Neural crest cell (in vitro differentiated cells): Measurements from ENCODE around the gene ZFP2. TPM values are rescaled to one million over a fixed set of nuclear protein-coding genes. Genes with fewer than 3 reads are reported as not detected.
A peak's percentile ranks its signal among the peaks of the same experiment; 100 is the strongest.
"Not testable (repeated sequence)": the region's sequence is repeated elsewhere in the genome, so short reads cannot be mapped to it uniquely, and the experiment has no call there.

Experiments
- DNase-seq: peaks from one replicate; pipeline ENCODE4 v3.0.0; 2021; ENCODE audit warnings: low read depth, mixed read lengths, low spot score
- H3K27ac Mint-ChIP-seq: one replicate; pipeline ENCODE4 v1.8.0; 2021; ENCODE audit warnings: mild to moderate bottlenecking, mixed read lengths; ENCODE audit not compliant: unreplicated experiment
- H3K27me3 Mint-ChIP-seq: 2 replicates; pipeline ENCODE4 v1.8.0; 2021; ENCODE audit warnings: low read depth, mild to moderate bottlenecking, mixed read lengths
- H3K36me3 Mint-ChIP-seq: 2 replicates; pipeline ENCODE4 v1.8.0; 2021; ENCODE audit warnings: low read depth, mild to moderate bottlenecking, mixed read lengths
- H3K4me1 Mint-ChIP-seq: 2 replicates; pipeline ENCODE4 v1.8.0; 2021; ENCODE audit warnings: mixed read lengths
- H3K4me3 Mint-ChIP-seq: one replicate; pipeline ENCODE4 v1.8.0; 2021; ENCODE audit warnings: mild to moderate bottlenecking, mixed read lengths
- H3K9me3 Mint-ChIP-seq: 2 replicates; pipeline ENCODE4 v1.8.0; 2021; ENCODE audit warnings: mixed read lengths
- total RNA-seq: library from RNA; stranded (reverse); gene quantifications from 2 replicates; pipeline ENCODE4 v1.2.1, GENCODE V29; 2021
- TF ChIP-seq, protein P1 (sequence below): fragments of 200-600 bp; sonication (generic); conservative IDR thresholded peaks from 2 replicates; pipeline ENCODE4 v1.5.0; 2021; ENCODE audit warnings: antibody characterized with exemption, mild to moderate bottlenecking

The ZFP2 gene
- total RNA-seq, 1 donor from 2014 or later: 2.9 TPM

DNA sequence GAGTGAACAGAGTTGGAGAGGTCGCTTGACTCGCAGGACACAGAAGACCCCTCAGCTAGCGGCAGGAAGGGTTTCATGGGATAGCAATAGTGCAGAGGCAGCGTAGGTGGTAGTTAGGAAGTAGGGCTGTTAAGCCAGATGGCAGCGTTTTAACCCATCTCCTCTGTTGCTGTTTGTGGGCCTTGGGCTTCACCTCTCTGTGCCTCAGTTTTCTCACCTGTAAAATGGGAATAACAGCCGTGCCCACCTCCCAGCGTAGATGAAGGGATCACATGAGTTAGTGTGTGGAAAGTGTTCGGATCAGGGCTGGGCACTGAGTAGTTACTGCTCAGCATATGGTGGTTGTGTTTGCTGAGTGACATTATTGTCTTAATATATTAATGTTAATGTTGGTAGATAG lies 34.1 kb upstream of the ZFP2 start:
- peaks cover 21% of the 10 kb centered on the region for H3K36me3 Mint-ChIP-seq
- peaks cover 3% of the 10 kb centered on the region for H3K9me3 Mint-ChIP-seq
- peak overlapping the region; percentile 87 for H3K4me3 Mint-ChIP-seq
- DNase-seq: no peak
- no peaks in the 10 kb centered on the region for H3K27me3 Mint-ChIP-seq
- no peak overlapping the region for H3K27ac Mint-ChIP-seq
- TF ChIP-seq, protein P1, sequence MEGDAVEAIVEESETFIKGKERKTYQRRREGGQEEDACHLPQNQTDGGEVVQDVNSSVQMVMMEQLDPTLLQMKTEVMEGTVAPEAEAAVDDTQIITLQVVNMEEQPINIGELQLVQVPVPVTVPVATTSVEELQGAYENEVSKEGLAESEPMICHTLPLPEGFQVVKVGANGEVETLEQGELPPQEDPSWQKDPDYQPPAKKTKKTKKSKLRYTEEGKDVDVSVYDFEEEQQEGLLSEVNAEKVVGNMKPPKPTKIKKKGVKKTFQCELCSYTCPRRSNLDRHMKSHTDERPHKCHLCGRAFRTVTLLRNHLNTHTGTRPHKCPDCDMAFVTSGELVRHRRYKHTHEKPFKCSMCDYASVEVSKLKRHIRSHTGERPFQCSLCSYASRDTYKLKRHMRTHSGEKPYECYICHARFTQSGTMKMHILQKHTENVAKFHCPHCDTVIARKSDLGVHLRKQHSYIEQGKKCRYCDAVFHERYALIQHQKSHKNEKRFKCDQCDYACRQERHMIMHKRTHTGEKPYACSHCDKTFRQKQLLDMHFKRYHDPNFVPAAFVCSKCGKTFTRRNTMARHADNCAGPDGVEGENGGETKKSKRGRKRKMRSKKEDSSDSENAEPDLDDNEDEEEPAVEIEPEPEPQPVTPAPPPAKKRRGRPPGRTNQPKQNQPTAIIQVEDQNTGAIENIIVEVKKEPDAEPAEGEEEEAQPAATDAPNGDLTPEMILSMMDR: no peak
- H3K4me1 Mint-ChIP-seq: peaks cover 24% of the 10 kb centered on the region

DNA sequence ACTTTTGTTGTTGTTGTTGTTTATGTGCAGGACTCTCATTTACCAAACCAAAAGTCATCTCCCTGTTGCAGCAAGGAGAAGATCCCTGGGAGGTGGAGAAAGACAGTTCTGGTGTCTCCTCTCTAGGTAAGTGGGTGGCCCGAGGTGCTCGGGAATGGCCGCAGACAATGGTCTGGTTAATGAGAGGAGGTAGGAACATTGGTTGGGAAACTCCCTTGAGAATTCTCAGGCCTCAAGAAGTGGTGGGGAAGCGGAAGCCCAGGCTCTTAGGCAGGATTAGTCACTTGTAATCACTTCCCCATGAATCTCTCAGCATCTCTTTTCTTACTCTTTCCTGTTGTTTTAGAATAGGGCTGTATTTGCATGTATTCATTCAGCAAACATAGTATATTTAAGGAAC lies 28.8 kb upstream of the ZFP2 start:
- DNase-seq: no peak
- no peak overlapping the region for H3K4me3 Mint-ChIP-seq
- H3K27me3 Mint-ChIP-seq: no peaks in the 10 kb centered on the region
- H3K4me1 Mint-ChIP-seq: peaks cover 9% of the 10 kb centered on the region
- no peak overlapping the region for H3K27ac Mint-ChIP-seq
- TF ChIP-seq, protein P1: no peak
- peaks cover 55% of the 10 kb centered on the region for H3K36me3 Mint-ChIP-seq
- peaks cover 5% of the 10 kb centered on the region for H3K9me3 Mint-ChIP-seq

DNA sequence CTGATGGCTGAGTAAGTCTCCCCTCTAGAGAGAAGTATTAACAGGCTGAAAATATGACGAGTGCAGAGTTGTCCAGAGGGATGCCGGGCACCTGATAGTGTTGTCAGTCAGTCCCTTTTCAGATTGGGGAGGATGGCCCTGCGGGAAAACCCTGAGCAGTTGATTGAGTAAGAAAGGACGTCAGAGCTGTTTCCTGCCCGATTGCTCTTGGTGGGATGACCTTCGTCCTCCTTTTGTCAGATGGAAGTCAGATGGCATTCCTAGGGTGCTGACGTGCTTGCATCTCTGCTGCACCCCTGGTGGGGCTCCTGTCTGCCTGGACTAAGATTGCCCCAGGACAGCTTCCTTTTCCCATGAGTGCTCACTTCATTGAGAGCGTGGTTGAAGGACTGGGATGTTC lies 26.1 kb upstream of the ZFP2 start:
- H3K27ac Mint-ChIP-seq: no peak overlapping the region
- peaks cover 22% of the 10 kb centered on the region for H3K9me3 Mint-ChIP-seq
- no peaks in the 10 kb centered on the region for H3K27me3 Mint-ChIP-seq
- H3K4me1 Mint-ChIP-seq: no peaks in the 10 kb centered on the region
- H3K4me3 Mint-ChIP-seq: no peak overlapping the region
- TF ChIP-seq, protein P1: no peak
- no peak for DNase-seq
- peaks cover 74% of the 10 kb centered on the region for H3K36me3 Mint-ChIP-seq

DNA sequence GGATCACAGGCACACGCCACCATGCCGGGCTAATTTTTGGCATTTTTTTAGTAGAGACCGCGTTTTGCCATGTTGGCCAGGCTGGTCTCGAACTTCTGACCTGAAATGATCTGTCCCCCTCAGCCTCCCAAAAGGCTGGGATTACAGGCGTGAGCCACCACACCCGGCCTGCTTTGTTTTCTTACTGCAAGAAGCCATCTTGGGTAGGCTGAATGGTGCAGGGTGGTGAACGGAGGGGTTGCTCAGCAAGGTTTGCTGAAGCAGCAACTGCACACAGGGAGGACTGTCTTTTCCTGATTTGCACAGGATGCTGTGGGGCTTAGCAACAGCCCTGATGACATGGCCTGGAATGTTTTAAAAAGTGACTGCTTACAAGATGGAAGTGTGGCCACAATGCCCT lies 25.3 kb upstream of the ZFP2 start:
- DNase-seq: no peak
- TF ChIP-seq, protein P1: no peak
- Mint-ChIP-seq H3K27me3 (no peaks in the 10 kb centered on the region), H3K9me3 (peaks cover 26% of the 10 kb centered on the region), H3K27ac (no peak overlapping the region), H3K4me3 (no peak overlapping the region), H3K4me1 (no peaks in the 10 kb centered on the region), H3K36me3 (peaks cover 82% of the 10 kb centered on the region)

DNA sequence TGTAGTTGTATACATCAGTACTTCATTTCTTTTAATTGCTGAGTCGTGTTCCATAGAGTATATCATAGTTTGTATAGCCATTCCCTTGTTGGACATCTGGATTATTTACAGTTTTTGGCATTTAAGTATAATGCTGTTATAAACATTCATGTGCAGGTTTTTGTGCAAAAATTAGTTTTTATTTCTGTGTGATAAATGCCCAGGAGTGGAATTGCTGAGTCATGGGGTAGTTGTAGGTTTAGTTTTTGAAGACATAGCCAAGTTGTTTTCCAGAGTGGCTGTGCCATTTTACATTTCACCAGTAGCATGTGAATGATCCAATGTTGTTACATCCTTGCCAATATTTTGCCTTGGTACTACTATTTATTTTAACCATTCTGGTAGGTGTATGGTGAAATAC lies 23.4 kb upstream of the ZFP2 start:
- Mint-ChIP-seq H3K27ac (no peak overlapping the region), H3K36me3 (peaks cover 85% of the 10 kb centered on the region), H3K27me3 (no peaks in the 10 kb centered on the region), H3K4me3 (no peak overlapping the region), H3K4me1 (no peaks in the 10 kb centered on the region), H3K9me3 (peaks cover 32% of the 10 kb centered on the region)
- TF ChIP-seq, protein P1: no peak
- DNase-seq: no peak

DNA sequence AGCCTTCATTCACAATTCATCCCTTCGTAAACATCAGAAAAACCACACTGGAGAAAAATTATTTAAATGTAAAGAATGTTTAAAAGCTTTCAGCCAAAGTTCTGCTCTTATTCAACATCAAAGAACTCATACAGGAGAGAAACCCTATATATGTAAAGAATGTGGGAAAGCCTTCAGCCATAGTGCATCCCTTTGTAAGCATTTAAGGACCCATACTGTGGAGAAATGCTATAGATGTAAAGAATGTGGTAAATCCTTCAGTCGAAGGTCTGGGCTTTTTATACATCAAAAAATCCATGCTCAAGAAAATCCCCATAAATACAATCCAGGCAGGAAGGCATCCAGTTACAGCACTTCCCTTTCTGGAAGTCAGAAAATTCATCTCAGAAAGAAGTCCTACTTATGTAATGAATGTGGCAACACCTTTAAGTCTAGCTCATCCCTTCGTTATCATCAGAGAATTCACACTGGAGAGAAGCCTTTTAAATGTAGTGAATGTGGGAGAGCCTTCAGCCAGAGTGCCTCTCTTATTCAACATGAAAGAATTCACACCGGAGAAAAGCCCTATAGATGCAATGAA lies 12.5 kb upstream of the ZFP2 start:
- H3K27me3 Mint-ChIP-seq, H3K4me3 Mint-ChIP-seq, H3K27ac Mint-ChIP-seq, H3K4me1 Mint-ChIP-seq, DNase-seq: not testable (repeated sequence)
- Mint-ChIP-seq H3K9me3 (peaks cover 39% of the 10 kb centered on the region), H3K36me3 (peaks cover 80% of the 10 kb centered on the region)
